Activated CD4-positive, alpha-beta memory T cell treated with anti-CD3 and anti-CD28 coated beads for 36 hours (primary cell): ENCODE measurements around the gene KLHL2. TPM values are rescaled to one million over a fixed set of nuclear protein-coding genes. Genes with fewer than 3 reads are reported as not detected.
"Not testable (repeated sequence)": the region's sequence is repeated elsewhere in the genome, so short reads cannot be mapped to it uniquely, and the experiment has no call there.

ENCODE experiments used
- CTCF ChIA-PET: fragments of 350-600 bp; sonication (Branson Sonifier 250); formaldehyde crosslinking; loops from one replicate; lab custom pipeline; 2021; ENCODE audit warnings: antibody characterized with exemption, inconsistent platforms; lab: Charles Lee
- POLR2A ChIA-PET: fragments of 350-600 bp; sonication (Branson Sonifier 250); formaldehyde crosslinking; loops from one replicate; lab custom pipeline; 2021; ENCODE audit warnings: antibody characterized with exemption; lab: Charles Lee
- DNase-seq: peaks from one replicate; pipeline ENCODE4 v3.0.0-alpha.2; 2020
- H3K27ac Mint-ChIP-seq: one replicate; pipeline ENCODE4 v1.8.0; 2021; ENCODE audit warnings: mixed read lengths
- H3K27me3 Mint-ChIP-seq: one replicate; pipeline ENCODE4 v1.8.0; 2021; ENCODE audit warnings: mixed read lengths
- H3K36me3 Mint-ChIP-seq: one replicate; pipeline ENCODE4 v1.8.0; 2021; ENCODE audit warnings: mixed read lengths
- H3K4me1 Mint-ChIP-seq: one replicate; pipeline ENCODE4 v1.8.0; 2021; ENCODE audit warnings: low read depth, mixed read lengths
- H3K4me3 Mint-ChIP-seq: one replicate; pipeline ENCODE4 v1.8.0; 2021; ENCODE audit warnings: mild to moderate bottlenecking, mixed read lengths
- H3K9me3 Mint-ChIP-seq: one replicate; pipeline ENCODE4 v1.8.0; 2021; ENCODE audit warnings: mixed read lengths
- intact Hi-C: fragments of 100-400 bp; cut with micrococcal nuclease; formaldehyde crosslinking; loops from one replicate; pipeline ENCODE4 v1.15.1; 2023
- total RNA-seq, 2 experiments: library from RNA; stranded (reverse); gene quantifications; one replicate each; pipeline ENCODE4 v1.2.3, GENCODE V29; 2021

Gene KLHL2
- total RNA-seq, 2 experiments from 2014 or later = 25.0 to 26.0 TPM

DNA sequence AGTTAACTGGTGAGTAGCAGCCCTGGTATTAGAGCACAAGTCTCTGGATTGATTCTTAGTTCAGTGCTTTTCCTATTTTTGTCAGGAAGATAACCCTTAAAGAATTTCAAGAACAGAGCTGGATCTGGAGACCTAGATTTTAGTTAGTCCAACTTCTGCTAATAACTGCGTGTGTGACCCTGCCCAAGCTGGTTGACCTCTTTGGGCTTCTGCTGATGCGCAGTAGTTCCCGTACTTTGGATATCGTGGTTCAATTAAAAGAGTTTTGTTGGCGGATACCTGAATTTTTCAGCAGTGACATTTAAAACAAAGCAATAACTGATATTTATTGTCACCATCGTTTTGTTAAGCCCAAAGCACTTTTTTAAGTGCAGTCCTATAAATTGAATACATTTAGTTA is 129.4 kb downstream of the KLHL2 start:
- Mint-ChIP-seq H3K4me3 (no peak overlapping the region), H3K9me3 (no peaks in the 10 kb centered on the region), H3K27ac (no peak overlapping the region), H3K4me1 (peaks cover 21% of the 10 kb centered on the region), H3K36me3 (peaks cover 46% of the 10 kb centered on the region), H3K27me3 (no peaks in the 10 kb centered on the region)
- POLR2A ChIA-PET = no interaction called here
- CTCF ChIA-PET = no interaction called here
- no peak for DNase-seq
- intact Hi-C loops = no loop called here

DNA sequence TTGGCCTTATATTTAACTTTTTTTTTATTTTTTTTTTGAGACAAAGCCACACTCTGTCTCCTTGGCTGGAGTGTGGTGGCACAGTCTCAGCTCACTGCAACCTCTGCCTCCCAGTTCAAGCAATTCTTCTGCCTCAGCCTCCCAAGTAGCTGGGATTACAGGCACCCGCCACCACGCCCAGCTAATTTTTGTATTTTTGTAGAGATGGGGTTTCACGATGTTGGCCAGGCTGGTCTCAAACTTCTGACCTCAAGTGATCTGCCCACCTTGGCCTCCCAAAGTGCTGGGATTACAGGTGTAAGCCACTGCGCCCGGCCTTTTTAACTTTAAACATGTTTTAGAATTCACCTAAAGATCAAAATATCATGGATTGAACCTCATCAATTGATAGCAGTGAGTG is 135.0 kb downstream of the KLHL2 start:
- H3K36me3 Mint-ChIP-seq = peaks cover 18% of the 10 kb centered on the region
- CTCF ChIA-PET = interaction anchor here (0.7 to 5.5 kb wide), 4 partner anchors 9 to 1792 kb away, joined by 3 to 55 read pairs (median 4); no protein-coding TSS in a partner anchor
- H3K27ac Mint-ChIP-seq, H3K9me3 Mint-ChIP-seq, DNase-seq, H3K27me3 Mint-ChIP-seq, H3K4me3 Mint-ChIP-seq, H3K4me1 Mint-ChIP-seq, POLR2A ChIA-PET, intact Hi-C loops: not testable (repeated sequence)

DNA sequence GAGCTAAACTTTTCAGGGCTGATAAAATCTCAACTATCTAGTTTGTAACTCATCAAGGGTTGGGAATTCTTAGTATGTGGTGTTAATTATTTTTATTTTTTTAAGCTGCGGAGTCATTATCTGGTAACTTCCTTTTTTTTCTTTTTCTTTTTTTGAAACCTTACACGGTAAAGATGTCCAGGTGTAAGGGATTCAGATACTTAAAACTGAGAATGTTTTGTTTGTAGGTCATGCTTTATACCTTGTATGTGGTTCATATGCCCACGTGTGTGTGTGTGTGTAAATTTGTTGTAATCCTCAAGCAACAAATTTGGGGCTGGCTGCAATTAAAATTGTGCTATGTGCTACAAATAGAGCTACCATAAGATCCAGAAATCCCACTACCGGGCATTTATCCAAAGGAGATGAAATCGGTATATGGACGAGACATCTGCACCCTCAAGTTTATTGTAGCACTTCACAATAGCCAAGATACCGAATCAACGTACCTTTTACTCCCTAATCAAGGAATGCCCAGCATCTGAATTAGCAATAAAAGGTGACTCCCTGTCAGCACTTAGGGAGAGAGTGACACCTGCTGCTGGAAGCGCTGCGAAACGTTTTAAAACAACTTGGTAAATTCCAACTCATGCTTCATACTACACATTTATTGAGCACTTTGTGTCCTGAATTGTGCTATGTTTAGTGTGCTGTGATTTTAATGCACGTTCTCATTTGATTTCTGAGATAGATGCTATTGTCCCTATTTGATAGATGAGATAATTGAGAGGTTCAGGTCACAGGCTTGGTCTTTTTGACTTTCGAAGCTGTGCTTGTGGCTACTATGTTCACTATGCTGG is 136.2 kb downstream of the KLHL2 start:
- no peaks in the 10 kb centered on the region for H3K4me1 Mint-ChIP-seq
- no peaks in the 10 kb centered on the region for H3K27me3 Mint-ChIP-seq
- no peak overlapping the region for H3K4me3 Mint-ChIP-seq
- no peaks in the 10 kb centered on the region for H3K9me3 Mint-ChIP-seq
- CTCF ChIA-PET = interaction anchor here (0.8 to 5.5 kb wide), 7 partner anchors 10 to 230 kb away, joined by 3 to 55 read pairs (median 3); partner anchors contain the start of gene TMEM192
- DNase-seq = peak; percentile 30
- H3K36me3 Mint-ChIP-seq = peaks cover 11% of the 10 kb centered on the region
- no peak overlapping the region for H3K27ac Mint-ChIP-seq
- intact Hi-C loops = loop anchor here (1.0 kb wide), 1 partner anchor 212 kb away; no protein-coding TSS in a partner anchor
- POLR2A ChIA-PET = interaction anchor here (0.6 kb wide), 1 partner anchor 118 kb away, joined by 3 read pairs; no protein-coding TSS in a partner anchor

GRCh38 chr4:165345666-165346417 is 138.5 kb downstream of the KLHL2 start:
- H3K27ac Mint-ChIP-seq = no peak overlapping the region
- ChIA-PET CTCF (interaction anchor here (1.2 to 5.5 kb wide), 2 partner anchors 18 to 215 kb away, joined by 3 to 55 read pairs; partner anchors contain the start of gene MSMO1), POLR2A (no interaction called here)
- no peaks in the 10 kb centered on the region for H3K4me1 Mint-ChIP-seq
- no peak overlapping the region for H3K4me3 Mint-ChIP-seq
- H3K27me3 Mint-ChIP-seq = peaks cover 2% of the 10 kb centered on the region
- DNase-seq = no peak
- H3K9me3 Mint-ChIP-seq = no peaks in the 10 kb centered on the region
- peaks cover 3% of the 10 kb centered on the region for H3K36me3 Mint-ChIP-seq
- intact Hi-C loops = no loop called here

DNA sequence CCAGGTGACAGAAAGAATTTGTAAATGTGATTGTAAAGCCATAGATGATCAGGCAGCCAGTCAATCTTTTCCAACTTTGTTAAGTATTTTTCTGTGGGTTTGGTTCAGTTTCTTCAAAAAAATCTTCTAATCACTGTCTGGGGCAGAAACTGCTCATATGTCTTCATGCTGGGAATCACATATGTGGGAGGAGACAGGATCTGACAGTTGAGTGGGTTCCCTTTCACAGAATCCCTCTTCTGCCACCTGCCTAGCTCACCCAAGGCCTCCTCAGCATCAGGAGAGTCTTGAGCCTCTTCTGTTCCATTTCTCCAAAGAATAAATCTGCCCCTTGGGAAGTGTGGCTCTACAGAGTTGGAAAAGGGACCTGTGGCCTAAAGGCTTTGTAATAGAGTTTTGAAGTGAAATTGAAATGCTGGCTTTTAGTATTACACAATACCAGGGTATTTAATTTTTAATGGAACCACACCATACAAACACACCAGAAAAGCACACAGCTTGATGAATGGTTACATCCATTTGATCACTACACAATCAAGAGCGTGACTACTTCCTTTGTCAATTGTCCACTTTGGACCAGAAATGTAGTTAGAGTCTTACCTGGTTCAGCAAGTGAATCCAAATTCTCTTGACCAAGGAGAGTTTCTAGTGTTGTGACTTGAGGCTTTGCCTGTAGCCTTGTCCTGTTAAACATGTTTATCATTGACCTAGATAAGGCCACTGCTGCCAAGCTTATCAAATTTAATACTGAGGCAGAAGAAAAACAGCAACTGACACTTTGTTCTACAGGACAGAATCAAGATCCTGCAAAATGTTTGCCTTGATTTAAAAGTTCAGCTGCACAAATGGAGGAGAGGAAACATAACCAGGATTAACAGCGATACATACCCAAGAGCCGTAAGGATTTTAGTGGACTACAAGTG is 140.5 kb downstream of the KLHL2 start:
- Mint-ChIP-seq H3K4me3 (no peak overlapping the region), H3K27ac (no peak overlapping the region), H3K36me3 (peaks cover 2% of the 10 kb centered on the region), H3K4me1 (no peaks in the 10 kb centered on the region), H3K9me3 (no peaks in the 10 kb centered on the region), H3K27me3 (peaks cover 12% of the 10 kb centered on the region)
- DNase-seq = no peak
- ChIA-PET POLR2A (no interaction called here), CTCF (interaction anchor here (1.1 to 4.6 kb wide), 2 partner anchors 216 to 235 kb away, joined by 3 to 23 read pairs; partner anchors contain the start of gene TMEM192)
- intact Hi-C loops = no loop called here

- H3K27ac Mint-ChIP-seq = no peak overlapping the region
- no peak for DNase-seq
- no peaks in the 10 kb centered on the region for H3K4me1 Mint-ChIP-seq
- intact Hi-C loops = no loop called here
- H3K9me3 Mint-ChIP-seq = no peaks in the 10 kb centered on the region
- CTCF ChIA-PET = interaction anchor here (0.9 to 4.6 kb wide), 3 partner anchors 8 to 220 kb away, joined by 3 to 23 read pairs (median 3); no protein-coding TSS in a partner anchor
- POLR2A ChIA-PET = no interaction called here
- no peaks in the 10 kb centered on the region for H3K36me3 Mint-ChIP-seq
- peaks cover 24% of the 10 kb centered on the region for H3K27me3 Mint-ChIP-seq
- H3K4me3 Mint-ChIP-seq = no peak overlapping the region
Measured at GRCh38 chr4:165351359-165352130, 144.2 kb downstream of the KLHL2 start.

DNA sequence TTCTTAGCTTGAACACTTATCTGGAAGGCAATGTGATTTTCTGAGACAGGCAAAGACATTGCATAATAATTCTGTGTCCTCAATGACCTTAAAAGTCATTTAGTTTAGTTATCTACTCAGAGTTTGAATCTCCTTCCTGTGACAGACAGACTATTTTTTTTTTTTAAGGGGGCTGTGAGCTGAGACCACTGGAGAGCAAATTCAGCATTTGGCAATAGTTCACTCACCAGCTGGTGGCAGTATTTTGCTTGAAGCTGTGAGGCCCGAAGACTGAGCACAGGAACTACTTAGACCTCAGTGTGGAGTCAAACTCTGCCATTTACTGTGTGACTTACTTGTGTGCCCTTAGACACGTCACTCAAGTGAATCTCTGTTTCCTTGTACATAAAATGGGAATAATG is 148.5 kb downstream of the KLHL2 start:
- POLR2A ChIA-PET = interaction anchor here (0.7 kb wide), 1 partner anchor 147 kb away, joined by 3 read pairs; no protein-coding TSS in a partner anchor
- CTCF ChIA-PET = interaction anchor here (0.6 to 2.0 kb wide), 5 partner anchors 14 to 245 kb away, joined by 3 to 6 read pairs (median 5); partner anchors contain the start of gene CPE
- Mint-ChIP-seq H3K27ac (no peak overlapping the region), H3K36me3 (no peaks in the 10 kb centered on the region), H3K4me1 (no peaks in the 10 kb centered on the region), H3K4me3 (no peak overlapping the region), H3K9me3 (no peaks in the 10 kb centered on the region), H3K27me3 (peaks cover 38% of the 10 kb centered on the region)
- peak; percentile 21 for DNase-seq
- intact Hi-C loops = loop anchor here (2.0 kb wide), 1 partner anchor 109 kb away; no protein-coding TSS in a partner anchor

- H3K27ac Mint-ChIP-seq = no peak overlapping the region
- H3K9me3 Mint-ChIP-seq = no peaks in the 10 kb centered on the region
- intact Hi-C loops = no loop called here
- no peaks in the 10 kb centered on the region for H3K36me3 Mint-ChIP-seq
- POLR2A ChIA-PET = no interaction called here
- no peak overlapping the region for H3K4me3 Mint-ChIP-seq
- peaks cover 38% of the 10 kb centered on the region for H3K27me3 Mint-ChIP-seq
- no peaks in the 10 kb centered on the region for H3K4me1 Mint-ChIP-seq
- DNase-seq = no peak
- CTCF ChIA-PET = interaction anchor here (0.7 to 1.0 kb wide), 2 partner anchors 8 to 17 kb away, joined by 3 read pairs; no protein-coding TSS in a partner anchor
Measured at GRCh38 chr4:165359506-165359905, 152.1 kb downstream of the KLHL2 start.

GRCh38 chr4:165360041-165360695 is 152.8 kb downstream of the KLHL2 start:
- DNase-seq = no peak
- Mint-ChIP-seq H3K4me3 (no peak overlapping the region), H3K27ac (no peak overlapping the region), H3K36me3 (no peaks in the 10 kb centered on the region), H3K9me3 (no peaks in the 10 kb centered on the region), H3K27me3 (peaks cover 38% of the 10 kb centered on the region), H3K4me1 (no peaks in the 10 kb centered on the region)
- POLR2A ChIA-PET = no interaction called here
- intact Hi-C loops = no loop called here
- CTCF ChIA-PET = interaction anchor here (0.7 to 1.0 kb wide), 2 partner anchors 9 to 16 kb away, joined by 3 read pairs; no protein-coding TSS in a partner anchor

GRCh38 chr4:165360985-165361670 is 153.8 kb downstream of the KLHL2 start:
- no peak overlapping the region for H3K4me3 Mint-ChIP-seq

More at GRCh38 chr4:165360985-165361670, 153.8 kb downstream of the KLHL2 start:
- intact Hi-C loops = no loop called here
- H3K36me3 Mint-ChIP-seq = no peaks in the 10 kb centered on the region
- POLR2A ChIA-PET = no interaction called here
- CTCF ChIA-PET = no interaction called here
- DNase-seq = no peak
- H3K27ac Mint-ChIP-seq = no peak overlapping the region
- peaks cover 32% of the 10 kb centered on the region for H3K27me3 Mint-ChIP-seq
- no peaks in the 10 kb centered on the region for H3K4me1 Mint-ChIP-seq
- no peaks in the 10 kb centered on the region for H3K9me3 Mint-ChIP-seq
